Measurements from ENCODE around the gene TLK2. TPM values are rescaled to one million over a fixed set of nuclear protein-coding genes. Genes with fewer than 3 reads are reported as not detected.

TLK2 gene
- total RNA-seq, 1 experiment from 2014 or later, result 54.7 TPM

- BruUV-seq (replicated peaks), result TSS peak; percentile 6
Observed at GRCh38 chr17:62596662-62597061, 118.0 kb downstream of the TLK2 start.

GRCh38 chr17:62597150-62597549 is 118.5 kb downstream of the TLK2 start:
- Histone ChIP-seq H3K4me3 (ENCODE audit: low read depth, low read length, poor library complexity, severe bottlenecking) (no peak overlapping the region), H3K27ac (ENCODE audit: low read depth, low read length, poor library complexity, severe bottlenecking) (no peak overlapping the region), H3K9me3 (ENCODE audit: low read depth, low read length, poor library complexity, severe bottlenecking) (no peaks in the 10 kb centered on the region), H3K27me3 (replicated peaks; ENCODE audit: insufficient read depth, low read depth, low read length, poor library complexity) (no peaks in the 10 kb centered on the region), H3K36me3 (ENCODE audit: insufficient read depth, low read length, poor library complexity, severe bottlenecking) (peaks cover 41% of the 10 kb centered on the region), H3K4me1 (ENCODE audit: insufficient read depth, low read length, poor library complexity, severe bottlenecking) (no peaks in the 10 kb centered on the region)
- ChIA-PET CTCF (no interaction called here), POLR2A (ENCODE audit: low non-redundant PET) (no interaction called here)
- no peak for DNase-seq (ENCODE audit: low spot score)
- no peak for TF ChIP-seq CTCF (conservative IDR thresholded peaks at IDR 0.05; ENCODE audit: low read depth, low read length)
- no peak for TF ChIP-seq EZH2 (IDR thresholded peaks at IDR 0.05; ENCODE audit: borderline replicate concordance, low read depth, low read length, poor library complexity, severe bottlenecking)
- intact Hi-C loops (cut with micrococcal nuclease; ENCODE audit: unreplicated experiment), result no loop called here
- BruUV-seq (replicated peaks), result no TSS peak

More at GRCh38 chr17:62596662-62597061, 118.0 kb downstream of the TLK2 start:
- Histone ChIP-seq H3K36me3 (ENCODE audit: insufficient read depth, low read length, poor library complexity, severe bottlenecking) (peaks cover 40% of the 10 kb centered on the region), H3K27ac (ENCODE audit: low read depth, low read length, poor library complexity, severe bottlenecking) (no peak overlapping the region), H3K9me3 (ENCODE audit: low read depth, low read length, poor library complexity, severe bottlenecking) (no peaks in the 10 kb centered on the region), H3K4me1 (ENCODE audit: insufficient read depth, low read length, poor library complexity, severe bottlenecking) (no peaks in the 10 kb centered on the region), H3K27me3 (replicated peaks; ENCODE audit: insufficient read depth, low read depth, low read length, poor library complexity) (no peaks in the 10 kb centered on the region), H3K4me3 (ENCODE audit: low read depth, low read length, poor library complexity, severe bottlenecking) (no peak overlapping the region)
- intact Hi-C loops (cut with micrococcal nuclease; ENCODE audit: unreplicated experiment), result no loop called here
- TF ChIP-seq EZH2 (IDR thresholded peaks at IDR 0.05; ENCODE audit: borderline replicate concordance, low read depth, low read length, poor library complexity, severe bottlenecking) (no peak), CTCF (conservative IDR thresholded peaks at IDR 0.05; ENCODE audit: low read depth, low read length) (no peak)
- ChIA-PET POLR2A (ENCODE audit: low non-redundant PET) (no interaction called here), CTCF (no interaction called here)
- DNase-seq (ENCODE audit: low spot score), result no peak

- no TSS peak for BruUV-seq (replicated peaks)
- TF ChIP-seq EZH2 (IDR thresholded peaks at IDR 0.05; ENCODE audit: borderline replicate concordance, low read depth, low read length, poor library complexity, severe bottlenecking) (no peak), CTCF (conservative IDR thresholded peaks at IDR 0.05; ENCODE audit: low read depth, low read length) (no peak)
- Histone ChIP-seq H3K36me3 (ENCODE audit: insufficient read depth, low read length, poor library complexity, severe bottlenecking) (peaks cover 48% of the 10 kb centered on the region), H3K27ac (ENCODE audit: low read depth, low read length, poor library complexity, severe bottlenecking) (no peak overlapping the region), H3K27me3 (replicated peaks; ENCODE audit: insufficient read depth, low read depth, low read length, poor library complexity) (no peaks in the 10 kb centered on the region), H3K4me1 (ENCODE audit: insufficient read depth, low read length, poor library complexity, severe bottlenecking) (no peaks in the 10 kb centered on the region), H3K9me3 (ENCODE audit: low read depth, low read length, poor library complexity, severe bottlenecking) (no peaks in the 10 kb centered on the region), H3K4me3 (ENCODE audit: low read depth, low read length, poor library complexity, severe bottlenecking) (no peak overlapping the region)
- intact Hi-C loops (cut with micrococcal nuclease; ENCODE audit: unreplicated experiment), result no loop called here
- POLR2A ChIA-PET (ENCODE audit: low non-redundant PET), result no interaction called here
- CTCF ChIA-PET, result no interaction called here
- DNase-seq (ENCODE audit: low spot score), result no peak
Observed at GRCh38 chr17:62597920-62598319, 119.3 kb downstream of the TLK2 start.

Data from A673 (cell line).